Body of pancreas (tissue), 4 donors: ENCODE measurements around the gene IFI27L2. TPM values are rescaled to one million over a fixed set of nuclear protein-coding genes. Genes with fewer than 3 reads are reported as not detected.

ENCODE experiments used
- ATAC-seq: fragments of 150-250 bp; one replicate; pipeline ENCODE4 v1.9.1; 2016
- DNase-seq, 4 donors: peaks; one replicate each; pipeline ENCODE4 v3.0.0-alpha.2; 2019
- H3K27ac ChIP-seq, 4 donors: fragments of 200-600 bp; sonication (generic); 1 replicate in 3 of 4; 2 replicates in 1 of 4; pipeline versions ENCODE4 v1.5.1 to v1.6.1; 2016 to 2019; ENCODE audit warnings: mild to moderate bottlenecking in 1 of 4, mixed read lengths in 1 of 4, moderate library complexity in 1 of 4
- H3K27me3 ChIP-seq, 2 donors: fragments of 200-600 bp; sonication (generic); one replicate each; pipeline ENCODE4 v1.6.0; 2016; ENCODE audit warnings: mild to moderate bottlenecking in 1 of 2
- H3K36me3 ChIP-seq, 2 donors: fragments of 200-600 bp; sonication (generic); replicated peaks in 1 of 2; 2 replicates each; pipeline ENCODE4 v1.5.1; 2016; ENCODE audit warnings: low read depth in 2 of 2; ENCODE audit not compliant: insufficient read depth in 1 of 2
- H3K4me1 ChIP-seq: fragments of 200-600 bp; sonication (generic); one replicate; pipeline ENCODE4 v1.6.0; 2016
- H3K4me3 ChIP-seq, 2 donors: fragments of 200-600 bp; sonication (generic); 1 replicate in 1 of 2; 2 replicates in 1 of 2; pipeline ENCODE4 v1.5.1; 2016 to 2019
- H3K9me3 ChIP-seq, 3 donors: fragments of 200-600 bp; sonication (generic); 1 replicate in 2 of 3; 2 replicates in 1 of 3; pipeline ENCODE4 v1.5.1; 2016
- CTCF ChIP-seq, 7 experiments: fragments of 450-650 bp in 4 of 7; fragments of 200-600 bp in 3 of 7; sonication (generic) in 3 of 7; IDR thresholded peaks; one replicate each; pipeline ENCODE4 v1.5.1; 2016 to 2019; ENCODE audit warnings: antibody characterized with exemption in 7 of 7
- POLR2A ChIP-seq, 3 donors: fragments of 450-650 bp; IDR thresholded peaks; one replicate each; pipeline ENCODE4 v1.6.1; 2016; ENCODE audit warnings: antibody characterized with exemption in 3 of 3, mild to moderate bottlenecking in 2 of 3
- WGBS, 2 donors: methylation state at CpG; one replicate each; pipeline ENCODE4 v1.1.5; 2017; 5-methylcytosine and 5-hydroxymethylcytosine counted together
- intact Hi-C: fragments of 100-400 bp; cut with DNase I; formaldehyde crosslinking; loops from one replicate; pipeline ENCODE4 v1.15.1; 2023
- total RNA-seq, 2 donors: library from RNA; depleted of rRNA; stranded (reverse); fragments of >200 nt; gene quantifications; one replicate each; pipeline ENCODE4 v1.1.0, GENCODE V29; 2016

The IFI27L2 gene, protein sequence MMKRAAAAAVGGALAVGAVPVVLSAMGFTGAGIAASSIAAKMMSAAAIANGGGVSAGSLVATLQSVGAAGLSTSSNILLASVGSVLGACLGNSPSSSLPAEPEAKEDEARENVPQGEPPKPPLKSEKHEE
- total RNA-seq, result 10 to 100 TPM; 12.7 to 66.3 TPM

DNA sequence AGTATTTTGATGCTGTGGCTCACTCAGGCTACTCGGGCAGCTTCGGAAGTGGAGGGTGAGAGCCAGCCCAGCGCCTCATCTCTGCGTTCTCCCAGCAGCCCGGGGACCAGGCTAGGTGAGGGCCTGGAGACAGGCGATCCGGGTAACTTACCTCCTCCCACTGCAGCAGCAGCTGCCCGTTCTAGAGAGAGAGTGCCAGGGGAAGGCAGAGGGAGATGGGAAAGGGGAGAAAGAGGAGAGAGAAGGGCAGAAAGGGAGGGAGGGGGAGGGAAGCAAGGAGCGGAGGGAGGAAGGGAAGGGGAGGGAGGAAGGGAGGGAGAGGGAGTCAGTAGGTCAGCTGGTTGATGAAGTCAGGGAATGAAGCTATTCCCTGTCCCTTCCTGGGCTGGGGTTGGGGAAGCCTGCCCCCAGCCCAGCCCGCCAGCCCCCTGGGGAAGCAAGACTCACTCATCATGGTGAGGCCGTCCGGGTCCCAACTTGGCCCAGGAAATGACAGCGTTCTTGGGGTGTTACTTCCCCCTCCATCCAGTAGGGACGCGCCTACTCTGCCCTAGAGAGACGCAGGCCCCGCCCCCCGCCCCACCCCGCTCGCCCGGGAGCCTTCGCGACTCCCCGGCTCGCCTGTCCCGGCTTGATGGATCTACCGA is at the start of gene IFI27L2:
Gene IFI27L2 (minus strand): TSS at position 494 of the 647 bp plus-strand sequence. CDS start 40 bp downstream, at position 454.
- ATAC-seq, result peak; percentile 89
- intact Hi-C loops, result no loop called here
- WGBS, 2 donors, result 1 to 10% methylated on average over 9 to 25 of the region's 27 CpGs

GRCh38 chr14:94177806-94178205 is 48.4 kb upstream of the IFI27L2 start:
- no peaks in the 10 kb centered on the region for H3K9me3 ChIP-seq
- no peak overlapping the region for H3K27ac ChIP-seq
- TF ChIP-seq POLR2A (IDR thresholded peaks at IDR 0.05), result no peak
- TF ChIP-seq CTCF (IDR thresholded peaks at IDR 0.05), result no peak
- H3K4me3 ChIP-seq, result no peak overlapping the region
- H3K27me3 ChIP-seq, result peaks cover 0 to 13% of the 10 kb centered on the region in 2 donors
- WGBS, 2 donors, result 74 to 80% methylated on average over 1 of the region's 1 CpG
- H3K4me1 ChIP-seq, result peaks cover 22% of the 10 kb centered on the region
- no peak for ATAC-seq
- intact Hi-C loops, result no loop called here
- DNase-seq, result no peak
- H3K36me3 ChIP-seq, result no peaks in the 10 kb centered on the region

More for the DNA sequence above, at the start of gene IFI27L2:
- H3K27me3 ChIP-seq, result peaks cover 0 to 8% of the 10 kb centered on the region in 2 donors
- H3K4me1 ChIP-seq, result peaks cover 16% of the 10 kb centered on the region
- peak within 1 kb of the TSS; percentile 52 to 62 (median 61) for H3K27ac ChIP-seq
- no peak within 1 kb of the TSS for H3K4me3 ChIP-seq
- H3K36me3 ChIP-seq, result no peaks in the 10 kb centered on the region
- peak; percentile 54 to 72 (median 62) for DNase-seq
- no peaks in the 10 kb centered on the region for H3K9me3 ChIP-seq
- TF ChIP-seq POLR2A (IDR thresholded peaks at IDR 0.05) (peak in 2 of 3 donors; percentile 24 to 30), CTCF (IDR thresholded peaks at IDR 0.05) (peak in 4 of 7 experiments; percentile 23 to 45 (median 28))

GRCh38 chr14:94176808-94177207 is 47.4 kb upstream of the IFI27L2 start:
- Histone ChIP-seq H3K27ac (peak overlapping the region in 1 of 4 donors; percentile 26), H3K9me3 (no peaks in the 10 kb centered on the region), H3K36me3 (no peaks in the 10 kb centered on the region), H3K4me3 (no peak overlapping the region), H3K4me1 (peaks cover 22% of the 10 kb centered on the region), H3K27me3 (peaks cover 0 to 13% of the 10 kb centered on the region in 2 donors)
- 30 to 33% methylated on average over 3 of the region's 3 CpGs for WGBS, 2 donors
- no peak for TF ChIP-seq CTCF (IDR thresholded peaks at IDR 0.05)
- no peak for TF ChIP-seq POLR2A (IDR thresholded peaks at IDR 0.05)
- DNase-seq (no peak), ATAC-seq (no peak)
- intact Hi-C loops, result no loop called here

DNA sequence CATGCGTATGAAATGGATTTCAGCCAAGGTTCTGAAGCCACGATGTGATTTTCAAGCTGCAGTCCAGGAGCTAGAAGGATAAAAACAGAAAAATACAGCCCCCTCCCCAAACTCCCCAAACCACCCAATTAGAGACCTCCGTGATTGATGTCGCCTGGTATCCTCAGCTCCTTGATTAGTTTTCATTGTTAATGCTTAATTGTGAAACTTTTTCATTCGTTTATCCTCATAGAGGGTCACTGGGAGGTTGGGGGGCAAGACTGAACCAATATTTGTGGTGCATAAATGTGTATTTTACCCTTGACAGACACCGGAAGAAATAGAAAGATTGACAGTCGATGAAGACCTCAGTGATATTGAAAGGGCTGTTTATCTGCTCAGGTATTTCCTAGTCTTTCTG is 46.3 kb upstream of the IFI27L2 start:
- peaks cover 22% of the 10 kb centered on the region for H3K4me1 ChIP-seq
- no peaks in the 10 kb centered on the region for H3K36me3 ChIP-seq
- WGBS, 2 donors, result 16 to 23% methylated on average over 7 of the region's 7 CpGs
- no peak overlapping the region for H3K27ac ChIP-seq
- ATAC-seq, result no peak
- no peak for DNase-seq
- peaks cover 0 to 13% of the 10 kb centered on the region in 2 donors for H3K27me3 ChIP-seq
- H3K9me3 ChIP-seq, result no peaks in the 10 kb centered on the region
- no peak for TF ChIP-seq POLR2A (IDR thresholded peaks at IDR 0.05)
- no peak for TF ChIP-seq CTCF (IDR thresholded peaks at IDR 0.05)
- intact Hi-C loops, result no loop called here
- H3K4me3 ChIP-seq, result no peak overlapping the region
